GM23338 (cell line): ENCODE data around the gene KAT6B. TPM values are rescaled to one million over a fixed set of nuclear protein-coding genes. Genes with fewer than 3 reads are reported as not detected.

Experiments used
- ATAC-seq: fragments of 200-7000 bp; cut with Tn5 transposase; 3 replicates; pipeline ENCODE4 v1.9.1; 2020
- DNase-seq: peaks from one replicate; pipeline ENCODE4 v3.0.0-alpha.2; 2015; ENCODE audit warnings: low spot score
- H2AFZ ChIP-seq: fragments of 200-600 bp; sonication (generic); 2 replicates; pipeline ENCODE4 v1.8.0; 2016; ENCODE audit warnings: antibody characterized with exemption, mild to moderate bottlenecking, moderate library complexity
- H3F3A ChIP-seq: fragments of 200-600 bp; sonication (generic); replicated peaks from 2 replicates; pipeline ENCODE4 v1.8.0; 2017; ENCODE audit warnings: antibody characterized with exemption, mixed run types, low read depth
- H3K27ac ChIP-seq: fragments of 200-600 bp; sonication (generic); 2 replicates; pipeline ENCODE4 v1.6.1; 2016; ENCODE audit warnings: low read depth
- H3K27me3 ChIP-seq: fragments of 200-600 bp; sonication (generic); 2 replicates; pipeline ENCODE4 v1.8.0; 2016; ENCODE audit warnings: mild to moderate bottlenecking, mixed run types, moderate library complexity; ENCODE audit not compliant: insufficient read depth
- H3K36me3 ChIP-seq: fragments of 200-600 bp; sonication (generic); 2 replicates; pipeline ENCODE4 v1.8.0; 2016; ENCODE audit warnings: mild to moderate bottlenecking; ENCODE audit not compliant: insufficient read depth
- H3K4me1 ChIP-seq: fragments of 200-600 bp; sonication (generic); 2 replicates; pipeline ENCODE4 v1.8.0; 2016; ENCODE audit warnings: mild to moderate bottlenecking, moderate library complexity; ENCODE audit not compliant: insufficient read depth
- H3K4me2 ChIP-seq: fragments of 200-600 bp; sonication (generic); 2 replicates; pipeline ENCODE4 v1.7.1; 2017; ENCODE audit warnings: mixed run types
- H3K4me3 ChIP-seq: fragments of 200-600 bp; sonication (generic); 2 replicates; pipeline ENCODE4 v1.6.1; 2016; ENCODE audit warnings: mixed run types
- H3K79me2 ChIP-seq: fragments of 200-600 bp; sonication (generic); replicated peaks from 2 replicates; pipeline ENCODE4 v1.8.0; 2017; ENCODE audit warnings: mild to moderate bottlenecking; ENCODE audit not compliant: insufficient read depth
- H3K9me2 ChIP-seq: fragments of 200-600 bp; sonication (generic); 2 replicates; pipeline ENCODE4 v1.8.0; 2017; ENCODE audit not compliant: insufficient read depth
- H4K20me1 ChIP-seq: fragments of 200-600 bp; sonication (generic); replicated peaks from 2 replicates; pipeline ENCODE4 v1.8.0; 2017; ENCODE audit warnings: mild to moderate bottlenecking; ENCODE audit not compliant: insufficient read depth
- H3K27ac Mint-ChIP-seq: 2 replicates; pipeline ENCODE4 v1.8.0; 2020; ENCODE audit warnings: inconsistent platforms, mild to moderate bottlenecking, moderate library complexity, mixed read lengths
- H3K27me3 Mint-ChIP-seq: 3 replicates; pipeline ENCODE4 v1.8.0; 2022; ENCODE audit warnings: low read depth, mild to moderate bottlenecking, moderate library complexity, mixed read lengths, inconsistent platforms; ENCODE audit not compliant: insufficient read depth, poor library complexity
- H3K36me3 Mint-ChIP-seq: 3 replicates; pipeline ENCODE4 v1.8.0; 2021; ENCODE audit warnings: low read depth, mild to moderate bottlenecking, inconsistent platforms, moderate library complexity, mixed read lengths
- H3K4me1 Mint-ChIP-seq: 3 replicates; pipeline ENCODE4 v1.8.0; 2020; ENCODE audit warnings: mild to moderate bottlenecking, inconsistent platforms, mixed read lengths
- H3K4me3 Mint-ChIP-seq: 3 replicates; pipeline ENCODE4 v1.8.0; 2021; ENCODE audit warnings: moderate library complexity, mild to moderate bottlenecking, inconsistent platforms, mixed read lengths
- H3K9me3 Mint-ChIP-seq: 3 replicates; pipeline ENCODE4 v1.8.0; 2020; ENCODE audit warnings: moderate library complexity, mild to moderate bottlenecking, inconsistent platforms, mixed read lengths
- CREB1 ChIP-seq: fragments of 250-450 bp; sonication (Bioruptor Pico); IDR thresholded peaks from 2 replicates; pipeline ENCODE4 v1.5.0; 2020; ENCODE audit warnings: low read depth, mild to moderate bottlenecking, moderate library complexity
- CTCF ChIP-seq, 2 experiments: fragments of 200-600 bp in 1 of 2; sonication (generic) in 1 of 2; conservative IDR thresholded peaks; 2 replicates each; pipeline versions ENCODE4 v1.5.1 to v1.6.1; 2016 to 2017; ENCODE audit warnings: antibody characterized with exemption in 2 of 2, low read depth in 2 of 2, mild to moderate bottlenecking in 2 of 2, moderate library complexity in 1 of 2
- EZH2 ChIP-seq: fragments of 200-600 bp; sonication (generic); IDR thresholded peaks from one replicate; pipeline ENCODE4 v1.8.0; 2017; ENCODE audit warnings: antibody characterized with exemption, mild to moderate bottlenecking, low read depth; ENCODE audit not compliant: unreplicated experiment
- EZH2phosphoT487 ChIP-seq: fragments of 200-600 bp; sonication (generic); IDR thresholded peaks from one replicate; pipeline ENCODE4 v1.8.1; 2018; ENCODE audit warnings: antibody characterized with exemption; ENCODE audit not compliant: unreplicated experiment
- JUNB ChIP-seq: IDR thresholded peaks from one replicate; pipeline ENCODE4 v1.6.1; 2016; ENCODE audit warnings: antibody characterized with exemption; ENCODE audit not compliant: unreplicated experiment
- NANOG ChIP-seq: IDR thresholded peaks from 2 replicates; pipeline ENCODE4 v1.6.1; 2016; ENCODE audit warnings: antibody characterized with exemption, borderline replicate concordance
- POLR2AphosphoS5 ChIP-seq: IDR thresholded peaks from 2 replicates; pipeline ENCODE4 v1.6.1; 2016; ENCODE audit warnings: antibody characterized with exemption, low read depth
- REST ChIP-seq: IDR thresholded peaks from one replicate; pipeline ENCODE4 v1.6.1; 2018; ENCODE audit warnings: antibody characterized with exemption; ENCODE audit not compliant: unreplicated experiment
- STAT1 ChIP-seq: IDR thresholded peaks from one replicate; pipeline ENCODE4 v1.6.1; 2016; ENCODE audit warnings: antibody characterized with exemption; ENCODE audit not compliant: unreplicated experiment
- ZNF114 ChIP-seq: fragments of 250-450 bp; sonication (Bioruptor Pico); IDR thresholded peaks from 2 replicates; pipeline ENCODE4 v1.5.0; 2020; ENCODE audit warnings: mild to moderate bottlenecking, moderate library complexity
- ZNF331 ChIP-seq: fragments of 250-450 bp; sonication (Bioruptor Pico); IDR thresholded peaks from 2 replicates; pipeline ENCODE4 v1.5.0; 2020; ENCODE audit warnings: low read depth, mild to moderate bottlenecking, moderate library complexity
- polyA plus RNA-seq: library from polyadenylated mRNA; unstranded; fragments of >200 nt; fragmentation: Nextera tagmentation; extraction: Ambion mirVana; gene quantifications from 2 replicates; pipeline ENCODE4 v1.2.1, GENCODE V29; 2016
- total RNA-seq: library from RNA; depleted of rRNA; stranded (reverse); fragments of >200 nt; shearing (Covaris generic); gene quantifications from 2 replicates; pipeline ENCODE4 v1.2.3, GENCODE V29; 2014
- TF ChIP-seq, protein P1 (sequence below): IDR thresholded peaks from 2 replicates; pipeline ENCODE4 v1.6.1; 2016; ENCODE audit warnings: antibody characterized with exemption
- TF ChIP-seq, protein P2 (sequence below): fragments of 250-450 bp; sonication (Bioruptor Pico); IDR thresholded peaks from 2 replicates; pipeline ENCODE4 v1.5.0; 2020; ENCODE audit warnings: mild to moderate bottlenecking, moderate library complexity

The KAT6B gene
- total and polyA plus RNA-seq, 2 experiments from 2014 or later, result 21.3 to 31.4 TPM

GRCh38 chr10:74927701-74928100 lies 101.3 kb downstream of the KAT6B start:
- Histone ChIP-seq H3K27me3 (no peaks in the 10 kb centered on the region), H3K4me3 (no peak overlapping the region), H2AFZ (no peak overlapping the region), H3F3A (no peaks in the 10 kb centered on the region), H4K20me1 (no peaks in the 10 kb centered on the region), H3K27ac (no peak overlapping the region), H3K36me3 (no peaks in the 10 kb centered on the region), H3K4me2 (no peak overlapping the region), H3K4me1 (peaks cover 17% of the 10 kb centered on the region), H3K79me2 (peaks cover 58% of the 10 kb centered on the region), H3K9me2 (no peaks in the 10 kb centered on the region)
- no peak for DNase-seq
- no peaks in the 10 kb centered on the region for H3K27me3 Mint-ChIP-seq
- no peak for TF ChIP-seq REST
- no peak for TF ChIP-seq STAT1
- TF ChIP-seq, protein P1, sequence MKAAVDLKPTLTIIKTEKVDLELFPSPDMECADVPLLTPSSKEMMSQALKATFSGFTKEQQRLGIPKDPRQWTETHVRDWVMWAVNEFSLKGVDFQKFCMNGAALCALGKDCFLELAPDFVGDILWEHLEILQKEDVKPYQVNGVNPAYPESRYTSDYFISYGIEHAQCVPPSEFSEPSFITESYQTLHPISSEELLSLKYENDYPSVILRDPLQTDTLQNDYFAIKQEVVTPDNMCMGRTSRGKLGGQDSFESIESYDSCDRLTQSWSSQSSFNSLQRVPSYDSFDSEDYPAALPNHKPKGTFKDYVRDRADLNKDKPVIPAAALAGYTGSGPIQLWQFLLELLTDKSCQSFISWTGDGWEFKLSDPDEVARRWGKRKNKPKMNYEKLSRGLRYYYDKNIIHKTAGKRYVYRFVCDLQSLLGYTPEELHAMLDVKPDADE, result no peak
- TF ChIP-seq, protein P2, sequence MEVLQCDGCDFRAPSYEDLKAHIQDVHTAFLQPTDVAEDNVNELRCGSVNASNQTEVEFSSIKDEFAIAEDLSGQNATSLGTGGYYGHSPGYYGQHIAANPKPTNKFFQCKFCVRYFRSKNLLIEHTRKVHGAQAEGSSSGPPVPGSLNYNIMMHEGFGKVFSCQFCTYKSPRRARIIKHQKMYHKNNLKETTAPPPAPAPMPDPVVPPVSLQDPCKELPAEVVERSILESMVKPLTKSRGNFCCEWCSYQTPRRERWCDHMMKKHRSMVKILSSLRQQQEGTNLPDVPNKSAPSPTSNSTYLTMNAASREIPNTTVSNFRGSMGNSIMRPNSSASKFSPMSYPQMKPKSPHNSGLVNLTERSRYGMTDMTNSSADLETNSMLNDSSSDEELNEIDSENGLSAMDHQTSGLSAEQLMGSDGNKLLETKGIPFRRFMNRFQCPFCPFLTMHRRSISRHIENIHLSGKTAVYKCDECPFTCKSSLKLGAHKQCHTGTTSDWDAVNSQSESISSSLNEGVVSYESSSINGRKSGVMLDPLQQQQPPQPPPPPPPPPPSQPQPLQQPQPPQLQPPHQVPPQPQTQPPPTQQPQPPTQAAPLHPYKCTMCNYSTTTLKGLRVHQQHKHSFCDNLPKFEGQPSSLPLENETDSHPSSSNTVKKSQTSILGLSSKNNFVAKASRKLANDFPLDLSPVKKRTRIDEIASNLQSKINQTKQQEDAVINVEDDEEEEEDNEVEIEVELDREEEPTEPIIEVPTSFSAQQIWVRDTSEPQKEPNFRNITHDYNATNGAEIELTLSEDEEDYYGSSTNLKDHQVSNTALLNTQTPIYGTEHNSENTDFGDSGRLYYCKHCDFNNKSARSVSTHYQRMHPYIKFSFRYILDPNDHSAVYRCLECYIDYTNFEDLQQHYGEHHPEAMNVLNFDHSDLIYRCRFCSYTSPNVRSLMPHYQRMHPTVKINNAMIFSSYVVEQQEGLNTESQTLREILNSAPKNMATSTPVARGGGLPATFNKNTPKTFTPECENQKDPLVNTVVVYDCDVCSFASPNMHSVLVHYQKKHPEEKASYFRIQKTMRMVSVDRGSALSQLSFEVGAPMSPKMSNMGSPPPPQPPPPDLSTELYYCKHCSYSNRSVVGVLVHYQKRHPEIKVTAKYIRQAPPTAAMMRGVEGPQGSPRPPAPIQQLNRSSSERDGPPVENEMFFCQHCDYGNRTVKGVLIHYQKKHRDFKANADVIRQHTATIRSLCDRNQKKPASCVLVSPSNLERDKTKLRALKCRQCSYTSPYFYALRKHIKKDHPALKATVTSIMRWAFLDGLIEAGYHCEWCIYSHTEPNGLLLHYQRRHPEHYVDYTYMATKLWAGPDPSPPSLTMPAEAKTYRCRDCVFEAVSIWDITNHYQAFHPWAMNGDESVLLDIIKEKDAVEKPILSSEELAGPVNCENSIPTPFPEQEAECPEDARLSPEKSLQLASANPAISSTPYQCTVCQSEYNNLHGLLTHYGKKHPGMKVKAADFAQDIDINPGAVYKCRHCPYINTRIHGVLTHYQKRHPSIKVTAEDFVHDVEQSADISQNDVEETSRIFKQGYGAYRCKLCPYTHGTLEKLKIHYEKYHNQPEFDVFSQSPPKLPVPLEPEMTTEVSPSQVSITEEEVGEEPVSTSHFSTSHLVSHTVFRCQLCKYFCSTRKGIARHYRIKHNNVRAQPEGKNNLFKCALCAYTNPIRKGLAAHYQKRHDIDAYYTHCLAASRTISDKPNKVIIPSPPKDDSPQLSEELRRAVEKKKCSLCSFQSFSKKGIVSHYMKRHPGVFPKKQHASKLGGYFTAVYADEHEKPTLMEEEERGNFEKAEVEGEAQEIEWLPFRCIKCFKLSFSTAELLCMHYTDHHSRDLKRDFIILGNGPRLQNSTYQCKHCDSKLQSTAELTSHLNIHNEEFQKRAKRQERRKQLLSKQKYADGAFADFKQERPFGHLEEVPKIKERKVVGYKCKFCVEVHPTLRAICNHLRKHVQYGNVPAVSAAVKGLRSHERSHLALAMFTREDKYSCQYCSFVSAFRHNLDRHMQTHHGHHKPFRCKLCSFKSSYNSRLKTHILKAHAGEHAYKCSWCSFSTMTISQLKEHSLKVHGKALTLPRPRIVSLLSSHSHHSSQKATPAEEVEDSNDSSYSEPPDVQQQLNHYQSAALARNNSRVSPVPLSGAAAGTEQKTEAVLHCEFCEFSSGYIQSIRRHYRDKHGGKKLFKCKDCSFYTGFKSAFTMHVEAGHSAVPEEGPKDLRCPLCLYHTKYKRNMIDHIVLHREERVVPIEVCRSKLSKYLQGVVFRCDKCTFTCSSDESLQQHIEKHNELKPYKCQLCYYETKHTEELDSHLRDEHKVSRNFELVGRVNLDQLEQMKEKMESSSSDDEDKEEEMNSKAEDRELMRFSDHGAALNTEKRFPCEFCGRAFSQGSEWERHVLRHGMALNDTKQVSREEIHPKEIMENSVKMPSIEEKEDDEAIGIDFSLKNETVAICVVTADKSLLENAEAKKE (CRISPR knock-in tag), result no peak
- no peak for TF ChIP-seq CTCF (conservative IDR thresholded peaks at IDR 0.05; ENCODE audit: low read depth in 2 of 2)
- no peak for TF ChIP-seq ZNF331 (CRISPR knock-in tag)
- no peak for TF ChIP-seq ZNF114 (CRISPR knock-in tag)
- TF ChIP-seq POLR2AphosphoS5, result no peak
- TF ChIP-seq CREB1 (CRISPR knock-in tag), result no peak
- TF ChIP-seq EZH2phosphoT487, result no peak
- TF ChIP-seq EZH2, result no peak
- TF ChIP-seq JUNB, result no peak
- TF ChIP-seq NANOG, result no peak
- no peak overlapping the region for H3K4me3 Mint-ChIP-seq
- H3K9me3 Mint-ChIP-seq, result no peaks in the 10 kb centered on the region
- H3K36me3 Mint-ChIP-seq, result no peaks in the 10 kb centered on the region
- peaks cover 30% of the 10 kb centered on the region for H3K4me1 Mint-ChIP-seq
- no peak for ATAC-seq
- 0 out of 2 replicates have a peak overlapping the region, but pooled peaks have one; percentile 14 for H3K27ac Mint-ChIP-seq
